ENCODE measurements around the gene ARHGAP15.

GRCh38 chr2:143600116-143600515 is 470.9 kb downstream of the ARHGAP15 start:
- TF ChIP-seq POLR2A (IDR thresholded peaks at IDR 0.05): no peak
- no peak for TF ChIP-seq CTCF (IDR thresholded peaks at IDR 0.05)
- TF ChIP-seq POLR2AphosphoS5 (IDR thresholded peaks at IDR 0.05): no peak
- no peak for TF ChIP-seq EP300 (IDR thresholded peaks at IDR 0.05; ENCODE audit: low read depth)

All from transverse colon (tissue), 4 donors.